Breast epithelium (tissue), 4 donors: ENCODE measurements around the gene PRKAA1. TPM values are rescaled to one million over a fixed set of nuclear protein-coding genes. Genes with fewer than 3 reads are reported as not detected.
"Not testable (repeated sequence)": the region's sequence is repeated elsewhere in the genome, so short reads cannot be mapped to it uniquely, and the experiment has no call there.

Source experiments
- DNase-seq, 2 donors: peaks; one replicate each; pipeline ENCODE4 v3.0.0-alpha.2; 2019; ENCODE audit warnings: low spot score in 2 of 2
- H3K27ac ChIP-seq, 2 donors: fragments of 200-600 bp; sonication (generic) in 1 of 2; one replicate each; pipeline ENCODE4 v1.5.1; 2016 to 2019; ENCODE audit warnings: mild to moderate bottlenecking in 1 of 2
- H3K27me3 ChIP-seq, 2 donors: fragments of 200-600 bp; sonication (generic) in 1 of 2; one replicate each; pipeline versions ENCODE4 v1.5.1 to v1.6.0; 2017 to 2019; ENCODE audit warnings: control low read depth in 1 of 2, mild to moderate bottlenecking in 1 of 2
- H3K36me3 ChIP-seq: fragments of 200-600 bp; one replicate; pipeline ENCODE4 v1.5.1; 2019
- H3K4me1 ChIP-seq, 2 donors: fragments of 200-600 bp; sonication (generic); one replicate each; pipeline ENCODE4 v1.5.1; 2016 to 2019; ENCODE audit warnings: control low read depth in 1 of 2
- H3K4me3 ChIP-seq, 3 donors: fragments of 200-600 bp; sonication (generic); 1 replicate in 2 of 3; 2 replicates in 1 of 3; pipeline ENCODE4 v1.5.1; 2016 to 2019; ENCODE audit warnings: mild to moderate bottlenecking in 3 of 3, moderate library complexity in 2 of 3
- H3K9me3 ChIP-seq, 2 donors: fragments of 200-600 bp; sonication (generic) in 1 of 2; one replicate each; pipeline ENCODE4 v1.5.1; 2016 to 2019; ENCODE audit warnings: control low read depth in 1 of 2
- CTCF ChIP-seq, 3 donors: fragments of 450-650 bp; IDR thresholded peaks; one replicate each; pipeline ENCODE4 v1.5.1; 2016 to 2017; ENCODE audit warnings: antibody characterized with exemption in 3 of 3, mild to moderate bottlenecking in 3 of 3, moderate library complexity in 3 of 3
- POLR2A ChIP-seq: fragments of 450-650 bp; IDR thresholded peaks from one replicate; pipeline ENCODE4 v1.6.1; 2016; ENCODE audit warnings: antibody characterized with exemption, mild to moderate bottlenecking, moderate library complexity
- POLR2AphosphoS5 ChIP-seq, 3 donors: sonication (generic); formaldehyde crosslinking; IDR thresholded peaks; one replicate each; pipeline ENCODE4 v1.6.1; 2017; ENCODE audit warnings: antibody characterized with exemption in 3 of 3
- intact Hi-C: fragments of 100-400 bp; cut with DNase I; formaldehyde crosslinking; loops from one replicate; pipeline ENCODE4 v1.15.1; 2023; ENCODE audit warnings: low total_unique reads
- total RNA-seq, 3 donors: library from RNA; depleted of rRNA; stranded (reverse); fragments of >200 nt; gene quantifications; one replicate each; pipeline ENCODE4 v1.1.0, GENCODE V29; 2016

Gene PRKAA1
- total RNA-seq, 3 donors from 2014 or later: 100 to 134 (median 112) TPM

- H3K9me3 ChIP-seq: peaks cover 0 to 4% of the 10 kb centered on the region in 2 donors
- intact Hi-C loops: no loop called here
- DNase-seq: no peak
- no peaks in the 10 kb centered on the region for H3K27me3 ChIP-seq
- no peak for TF ChIP-seq POLR2A
- no peak for TF ChIP-seq CTCF (IDR thresholded peaks at IDR 0.05)
- TF ChIP-seq POLR2AphosphoS5 (IDR thresholded peaks at IDR 0.05): no peak
- H3K27ac ChIP-seq: no peak overlapping the region
- no peaks in the 10 kb centered on the region for H3K4me1 ChIP-seq
- H3K36me3 ChIP-seq: no peaks in the 10 kb centered on the region
- no peak overlapping the region for H3K4me3 ChIP-seq
These were observed 80.9 kb downstream of the PRKAA1 start for GRCh38 chr5:40717281-40717680.

DNA sequence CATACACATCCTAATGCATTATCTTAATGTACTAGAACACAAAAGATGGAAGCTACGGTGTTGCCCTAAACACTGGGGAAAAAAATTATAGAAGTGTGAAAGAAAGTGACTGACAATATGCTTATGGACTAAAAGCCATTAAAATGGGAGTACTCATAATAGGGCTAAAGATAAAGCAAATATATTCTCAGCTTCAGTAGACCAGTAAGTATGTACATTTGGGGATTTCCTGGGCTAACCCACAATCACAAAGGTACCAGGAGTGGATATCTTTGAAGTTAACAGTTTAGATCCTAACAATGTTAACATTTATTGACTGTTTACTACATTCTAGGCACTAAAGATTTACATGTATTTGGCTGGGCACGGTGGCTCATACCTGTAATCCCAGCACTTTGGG is 81.6 kb downstream of the PRKAA1 start:
- Histone ChIP-seq H3K27ac (no peak overlapping the region), H3K9me3 (peaks cover 0 to 2% of the 10 kb centered on the region in 2 donors), H3K4me3 (no peak overlapping the region), H3K36me3 (no peaks in the 10 kb centered on the region), H3K4me1 (no peaks in the 10 kb centered on the region), H3K27me3 (no peaks in the 10 kb centered on the region)
- no peak for TF ChIP-seq POLR2AphosphoS5 (IDR thresholded peaks at IDR 0.05)
- TF ChIP-seq CTCF (IDR thresholded peaks at IDR 0.05): no peak
- no peak for TF ChIP-seq POLR2A
- intact Hi-C loops: no loop called here
- DNase-seq: no peak

GRCh38 chr5:40716000-40716399 is 82.2 kb downstream of the PRKAA1 start:
- Histone ChIP-seq H3K36me3 (no peaks in the 10 kb centered on the region), H3K4me1 (no peaks in the 10 kb centered on the region), H3K9me3 (peaks cover 0 to 6% of the 10 kb centered on the region in 2 donors), H3K4me3 (no peak overlapping the region), H3K27ac (no peak overlapping the region), H3K27me3 (no peaks in the 10 kb centered on the region)
- TF ChIP-seq POLR2AphosphoS5 (IDR thresholded peaks at IDR 0.05): no peak
- TF ChIP-seq POLR2A: no peak
- no peak for TF ChIP-seq CTCF (IDR thresholded peaks at IDR 0.05)
- no peak for DNase-seq
- intact Hi-C loops: no loop called here

GRCh38 chr5:40714001-40714400 is 84.2 kb downstream of the PRKAA1 start:
- H3K4me3 ChIP-seq: no peak overlapping the region
- no peaks in the 10 kb centered on the region for H3K36me3 ChIP-seq
- H3K9me3 ChIP-seq: peaks cover 0 to 6% of the 10 kb centered on the region in 2 donors
- H3K4me1 ChIP-seq: no peaks in the 10 kb centered on the region
- no peak overlapping the region for H3K27ac ChIP-seq
- no peak for DNase-seq
- no peaks in the 10 kb centered on the region for H3K27me3 ChIP-seq
- TF ChIP-seq POLR2AphosphoS5 (IDR thresholded peaks at IDR 0.05) (no peak), CTCF (IDR thresholded peaks at IDR 0.05) (no peak), POLR2A (no peak)
- intact Hi-C loops: no loop called here

DNA sequence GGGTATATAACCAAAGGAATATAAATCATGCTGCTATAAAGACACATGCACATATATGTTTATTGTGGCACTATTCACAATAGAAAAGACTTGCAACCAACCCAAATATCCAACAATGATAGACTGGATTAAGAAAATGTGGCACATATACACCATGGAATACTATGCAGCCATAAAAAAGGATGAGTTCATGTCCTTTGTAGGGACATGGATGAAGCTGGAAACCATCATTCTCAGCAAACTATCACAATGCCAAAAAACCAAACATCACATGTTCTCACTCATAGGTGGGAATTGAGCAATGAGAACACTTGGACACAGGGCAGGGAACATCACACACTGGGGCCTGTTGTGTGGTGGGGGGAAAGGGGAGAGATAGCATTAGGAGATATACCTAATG is 87.6 kb downstream of the PRKAA1 start:
- H3K36me3 ChIP-seq, H3K27ac ChIP-seq, H3K4me1 ChIP-seq, H3K4me3 ChIP-seq, DNase-seq, H3K27me3 ChIP-seq, intact Hi-C loops: not testable (repeated sequence)
- H3K9me3 ChIP-seq: peaks cover 0 to 16% of the 10 kb centered on the region in 2 donors

Other genes starting within 250 kb of the PRKAA1 start
- gene PTGER4, start 118.5 kb downstream of the PRKAA1 start, total RNA-seq: 10 to 100 TPM; 20.5 to 31.5 (median 27.5) TPM
- 10 to 100 TPM; 17.6 to 28.1 (median 18.4) TPM for gene TTC33, start 42.4 kb downstream of the PRKAA1 start, total RNA-seq
- gene RPL37, start 36.8 kb upstream of the PRKAA1 start, total RNA-seq: 100 to 1,000 TPM; 165 to 341 (median 206) TPM
- gene CARD6, start 43.0 kb upstream of the PRKAA1 start, total RNA-seq: 10 to 100 TPM; 16.1 to 25.8 (median 16.7) TPM
- gene C7, start 111.1 kb upstream of the PRKAA1 start, total RNA-seq: 100 to 1,000 TPM in 2 of 3 donors, 10 to 100 TPM in 1; 90.1 to 447 (median 109) TPM